SK-MEL-5 (cell line): Measurements from ENCODE around the gene ACTG2. TPM values are rescaled to one million over a fixed set of nuclear protein-coding genes. Genes with fewer than 3 reads are reported as not detected.

Experiments used
- DNase-seq: peaks from one replicate; pipeline ENCODE4 v3.0.0-alpha.2; 2016; ENCODE audit warnings: low read depth, low spot score
- in situ Hi-C: cut with HindIII; loops from 2 replicates; pipeline ENCODE4 v1.10.0; 2016; ENCODE audit warnings: low sequenced_read_pairs, high pct_unique_total_duplicates, low pct_unique_long_range_greater_than_20kb
- total RNA-seq: library from RNA; depleted of rRNA; stranded (reverse); fragments of >200 nt; shearing (Covaris generic); gene quantifications from 2 replicates; pipeline ENCODE4 v1.2.3, GENCODE V29; 2014

ACTG2 gene
- total RNA-seq, 1 experiment from 2014 or later, result 0.42 TPM

DNA sequence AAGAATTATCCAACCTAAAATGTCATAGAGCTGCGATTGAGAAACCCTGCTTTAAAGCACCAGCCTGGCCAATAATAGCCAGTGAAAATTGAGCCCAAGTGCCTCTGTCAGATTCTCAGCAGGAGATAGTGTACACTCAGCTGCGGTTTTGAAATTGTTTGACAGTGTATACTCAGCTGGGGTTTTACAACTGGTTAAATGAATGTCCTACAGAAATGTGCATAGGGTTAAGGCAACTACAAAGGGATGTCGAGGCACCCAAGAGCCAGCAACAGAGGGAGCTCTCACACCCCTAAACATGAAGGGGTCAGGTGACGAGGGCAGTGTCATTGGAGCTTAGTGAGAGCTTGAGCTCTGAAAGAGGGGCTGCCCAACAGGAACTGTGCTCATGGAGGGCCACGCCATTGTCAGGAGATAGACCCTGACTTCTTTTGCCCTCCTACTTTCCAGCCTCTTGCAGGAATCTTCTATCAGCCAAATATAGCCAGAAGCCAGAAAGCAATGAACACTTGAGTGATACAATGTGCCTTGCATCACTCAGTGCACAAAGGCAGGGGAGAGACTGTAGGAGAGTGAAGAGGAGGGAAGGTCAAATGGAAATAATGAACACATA, 15.1 kb downstream of the ACTG2 start:
- peak; percentile 45 for DNase-seq
- in situ Hi-C loops, result no loop called here

DNA sequence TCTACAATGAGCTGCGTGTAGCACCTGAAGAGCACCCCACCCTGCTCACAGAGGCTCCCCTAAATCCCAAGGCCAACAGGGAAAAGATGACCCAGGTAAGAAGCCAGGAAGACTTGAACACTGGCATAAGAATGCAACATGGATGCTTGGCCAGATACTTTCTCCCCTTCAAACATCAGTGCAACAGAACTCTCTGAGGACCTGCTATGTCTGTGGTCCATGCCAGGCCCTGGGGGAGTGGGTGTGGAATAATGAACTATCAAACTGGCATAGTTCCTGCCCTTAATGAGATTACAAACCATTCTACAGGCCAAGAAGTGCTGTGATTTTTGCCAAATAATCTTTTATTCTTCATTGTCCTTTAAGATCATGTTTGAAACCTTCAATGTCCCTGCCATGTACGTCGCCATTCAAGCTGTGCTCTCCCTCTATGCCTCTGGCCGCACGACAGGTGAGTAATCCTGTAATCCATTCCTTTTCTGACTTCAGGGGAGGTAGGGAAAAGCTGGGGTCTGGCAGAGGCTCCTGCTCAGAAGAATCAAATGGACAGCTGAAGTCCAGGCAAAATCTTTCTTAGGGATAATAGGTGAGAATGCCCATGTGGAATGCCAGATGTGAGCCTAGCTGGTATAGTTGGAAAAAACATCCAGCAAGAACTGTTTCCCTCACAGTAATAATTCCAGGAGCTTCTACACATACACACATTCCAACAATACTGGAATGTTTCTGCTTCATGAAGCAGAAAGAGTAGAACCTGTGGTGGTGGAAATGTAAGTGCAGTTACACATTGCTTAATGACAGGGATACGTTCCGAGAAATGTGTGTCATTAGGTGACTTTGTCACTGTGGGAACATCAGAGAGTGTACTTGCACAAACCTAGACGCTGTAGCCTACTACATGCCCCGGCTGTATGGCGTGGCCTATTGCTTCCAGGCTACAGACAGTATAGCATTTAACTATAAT, 16.2 kb downstream of the ACTG2 start:
- no peak for DNase-seq
- in situ Hi-C loops, result no loop called here

DNA sequence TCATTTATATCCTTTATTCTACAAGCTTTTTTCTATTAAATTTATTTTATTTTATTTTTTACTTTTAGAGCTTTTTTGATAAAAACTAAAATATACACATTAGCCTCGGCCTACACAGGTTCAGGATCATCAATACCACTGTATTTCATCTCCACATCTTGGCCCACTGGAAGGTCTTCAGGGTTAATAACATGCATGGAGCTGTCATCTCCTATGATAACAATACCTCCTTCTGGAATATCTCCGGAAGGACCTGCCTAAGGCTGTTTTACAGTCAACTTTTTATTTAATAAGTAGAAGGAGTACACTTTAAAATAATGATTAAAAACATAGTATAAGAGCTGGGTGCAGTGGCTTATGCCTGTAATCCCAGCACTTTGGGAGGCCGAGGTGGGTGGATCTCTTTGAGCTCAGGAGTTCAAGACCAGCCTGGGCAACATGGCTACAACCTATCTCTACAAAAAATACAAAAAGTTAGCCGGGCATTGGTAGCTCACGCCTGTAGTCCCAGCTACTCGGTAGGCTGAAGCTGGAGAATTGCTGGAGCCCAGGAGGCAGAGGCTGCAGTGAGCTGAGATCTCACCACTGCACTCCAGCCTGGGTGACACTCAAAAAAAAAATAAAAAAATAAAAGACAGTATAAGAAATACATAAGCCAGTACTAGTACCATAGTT, 18.2 kb downstream of the ACTG2 start:
- DNase-seq, result no peak
- in situ Hi-C loops, result no loop called here

- in situ Hi-C loops, result no loop called here
- no peak for DNase-seq
Measured at GRCh38 chr2:73911548-73912208, 18.9 kb downstream of the ACTG2 start.

DNA sequence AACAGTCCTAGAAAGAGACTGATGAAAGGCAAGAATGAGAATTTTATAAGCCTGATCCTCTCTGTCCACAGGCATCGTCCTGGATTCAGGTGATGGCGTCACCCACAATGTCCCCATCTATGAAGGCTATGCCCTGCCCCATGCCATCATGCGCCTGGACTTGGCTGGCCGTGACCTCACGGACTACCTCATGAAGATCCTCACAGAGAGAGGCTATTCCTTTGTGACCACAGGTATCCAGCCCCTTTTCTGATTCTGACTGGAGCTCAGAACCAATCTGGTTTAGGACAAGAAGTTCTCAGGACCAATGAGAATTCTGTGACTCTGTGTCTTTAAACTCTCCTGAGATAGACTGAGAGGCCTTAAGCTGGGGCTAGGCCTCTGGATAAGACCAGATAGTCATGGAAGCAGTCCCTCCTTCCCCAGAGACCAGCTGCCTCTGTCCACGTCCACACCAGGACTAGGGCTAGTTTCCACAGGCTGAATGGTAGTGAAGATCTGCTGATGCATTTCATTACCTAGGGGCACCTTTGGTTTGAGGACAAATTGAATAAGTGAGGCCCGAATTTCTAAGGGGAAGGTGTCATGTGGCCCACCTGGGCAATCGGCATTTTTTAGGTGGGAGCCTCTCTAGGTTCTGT, 20.7 kb downstream of the ACTG2 start:
- in situ Hi-C loops, result no loop called here
- DNase-seq, result no peak

GRCh38 chr2:73914667-73915066, 21.9 kb downstream of the ACTG2 start:
- DNase-seq, result no peak

GRCh38 chr2:73915437-73915993, 22.7 kb downstream of the ACTG2 start:
- DNase-seq, result no peak
- in situ Hi-C loops, result no loop called here

More at GRCh38 chr2:73914667-73915066, 21.9 kb downstream of the ACTG2 start:
- in situ Hi-C loops, result no loop called here

DNA sequence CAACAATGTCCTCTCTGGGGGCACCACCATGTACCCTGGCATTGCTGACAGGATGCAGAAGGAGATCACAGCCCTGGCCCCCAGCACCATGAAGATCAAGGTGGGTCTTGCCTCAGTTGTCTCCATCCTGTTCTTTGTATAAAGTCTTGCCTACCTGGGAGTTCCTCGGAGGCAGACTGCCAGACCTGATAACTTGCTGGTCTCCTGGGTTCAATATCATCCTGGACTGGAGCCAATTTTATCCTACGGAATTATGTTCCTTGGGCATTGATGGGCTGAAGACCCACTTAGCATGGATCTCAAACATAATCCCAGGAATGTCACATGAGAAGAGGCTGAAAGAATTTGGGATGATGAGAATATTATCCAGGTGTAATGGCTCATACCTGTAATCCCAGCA, 23.9 kb downstream of the ACTG2 start:
- no peak for DNase-seq
- in situ Hi-C loops, result no loop called here

GRCh38 chr2:73917296-73917695, 24.5 kb downstream of the ACTG2 start:
- DNase-seq, result no peak
- in situ Hi-C loops, result no loop called here

DNA sequence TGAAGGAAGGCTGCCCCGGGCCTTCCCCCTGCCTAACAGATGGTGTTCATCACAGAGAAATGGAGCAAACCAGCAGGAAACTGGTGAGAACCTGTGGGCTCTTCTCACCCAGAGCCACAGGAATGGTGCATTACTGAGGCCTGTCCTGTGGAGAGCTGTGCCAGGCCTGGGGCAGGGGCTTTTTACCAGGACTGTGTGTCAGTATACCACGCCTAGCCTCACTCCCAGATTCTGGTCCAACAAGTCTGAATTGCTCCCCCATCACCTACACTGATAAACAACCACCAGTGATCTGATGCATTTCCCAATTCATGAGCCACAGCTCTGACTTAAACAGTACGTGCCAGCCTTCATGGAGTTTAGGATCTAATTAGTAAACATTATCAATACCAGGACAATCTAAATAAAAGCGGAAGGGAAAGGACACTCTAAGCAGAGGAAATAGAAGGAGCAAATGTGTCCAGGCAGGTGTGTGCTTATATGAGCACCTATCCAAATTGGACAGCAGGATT, 24.9 kb downstream of the ACTG2 start:
- DNase-seq, result no peak
- in situ Hi-C loops, result no loop called here

DNA sequence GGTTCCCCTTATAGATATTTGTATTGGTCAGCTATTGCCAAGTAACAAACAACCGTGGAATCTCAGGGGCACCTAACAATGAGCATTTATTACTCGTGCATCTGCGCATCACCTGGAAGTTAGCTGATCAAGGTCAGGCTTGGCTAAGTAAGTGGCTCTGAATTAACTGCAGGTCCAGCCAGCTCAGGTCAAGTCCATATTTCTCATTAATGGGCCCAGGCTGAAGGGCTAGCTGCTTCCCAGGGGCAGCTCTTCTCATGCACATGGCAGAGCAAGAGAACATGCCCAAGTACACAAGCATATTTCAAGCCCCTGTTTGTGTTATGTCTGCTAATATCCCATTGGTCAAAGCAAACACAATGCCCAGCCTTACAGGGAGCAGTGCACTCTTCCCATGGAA, 26.0 kb downstream of the ACTG2 start:
- DNase-seq, result no peak
- in situ Hi-C loops, result no loop called here

- DNase-seq, result no peak
- in situ Hi-C loops, result no loop called here
Measured at GRCh38 chr2:73919596-73920228, 26.9 kb downstream of the ACTG2 start.

DNA sequence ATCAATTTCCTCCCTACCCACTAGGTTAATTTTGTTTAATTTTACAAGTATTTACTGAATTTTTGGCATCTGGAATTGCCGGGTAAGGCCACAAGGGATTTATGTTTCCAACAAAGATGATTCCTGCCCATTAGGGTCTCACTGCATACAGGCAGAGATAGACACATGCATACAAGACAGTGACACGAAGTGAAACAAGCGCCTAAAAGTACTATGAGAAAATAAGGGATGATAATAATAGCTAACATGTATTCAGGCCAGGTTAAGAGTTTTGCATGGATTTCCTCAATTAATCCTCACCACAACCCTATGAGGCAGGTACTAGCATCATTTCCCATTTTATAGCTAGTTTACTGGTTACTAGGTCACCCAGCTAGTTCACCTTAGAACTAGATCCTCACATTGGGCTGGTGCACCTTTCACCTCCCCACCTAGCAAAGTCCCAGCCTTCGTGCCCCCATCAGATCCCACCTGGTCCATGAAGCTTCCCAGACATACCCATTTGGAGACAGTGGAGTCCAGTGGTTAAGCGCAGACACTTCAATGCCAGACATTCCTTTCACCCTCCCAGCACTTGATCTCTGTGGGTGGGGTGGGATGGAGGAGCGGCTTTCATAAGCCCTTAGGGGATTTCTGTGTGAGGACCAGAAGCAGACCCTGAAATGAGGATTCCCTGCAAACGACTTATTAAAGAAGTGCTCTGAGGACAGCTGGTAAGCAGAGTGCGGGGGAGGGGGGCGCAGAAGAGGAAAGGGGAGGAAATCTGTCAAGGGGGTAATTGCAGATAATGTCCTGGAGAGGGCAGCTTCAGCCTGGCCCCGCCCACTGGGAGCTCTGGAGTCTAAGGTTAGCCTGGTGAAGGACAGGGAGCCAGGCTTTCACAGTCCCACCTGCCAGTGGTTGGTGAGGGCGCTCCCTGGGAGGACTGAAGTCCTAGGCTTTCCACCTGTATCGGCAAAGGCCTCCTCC, 28.1 kb downstream of the ACTG2 start:
- in situ Hi-C loops, result no loop called here

DNA sequence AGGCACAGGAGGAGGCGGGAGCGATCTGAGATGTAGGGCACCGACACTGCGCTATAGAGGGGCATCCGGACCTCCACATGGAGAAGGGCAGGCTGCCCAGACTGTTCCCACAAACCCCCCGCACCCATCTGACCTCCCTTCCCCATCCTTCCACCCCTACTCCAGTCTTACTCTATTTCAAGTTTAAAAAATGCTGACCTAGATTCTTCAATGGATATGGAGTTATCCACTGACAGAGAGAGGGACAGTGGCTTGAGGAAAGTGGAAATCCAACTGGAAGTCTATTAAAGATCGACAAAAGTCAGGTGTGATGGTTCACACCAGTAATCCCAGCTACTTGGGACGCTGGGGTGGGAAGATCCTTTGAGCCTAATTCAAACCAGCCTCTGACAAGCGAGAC, 28.8 kb downstream of the ACTG2 start:
- in situ Hi-C loops, result no loop called here
- no peak for DNase-seq

More for the DNA sequence above, 28.1 kb downstream of the ACTG2 start:
- DNase-seq, result peak; percentile 80

DNA sequence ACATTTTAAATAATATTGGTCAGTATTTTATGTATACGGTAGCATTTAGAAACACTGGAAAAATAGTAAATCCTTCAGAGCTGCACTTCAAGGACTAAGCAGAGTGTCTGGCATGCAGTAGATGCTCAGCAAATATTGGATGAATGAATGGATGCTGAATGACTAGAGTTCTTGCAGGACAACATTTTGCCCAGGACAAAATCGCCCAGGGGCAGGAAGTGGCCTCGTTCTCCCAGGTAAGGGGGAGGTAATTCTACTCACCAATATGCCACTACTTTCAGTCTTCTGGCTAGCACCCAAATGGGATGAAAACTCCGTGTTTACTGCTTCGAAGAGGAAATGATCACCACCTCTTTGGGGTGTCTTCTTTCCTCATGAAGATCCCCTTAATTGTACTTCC, 29.9 kb downstream of the ACTG2 start:
- in situ Hi-C loops, result no loop called here
- no peak for DNase-seq
